HG03469 (cell line): ENCODE data around the gene NT5C2.
A peak's percentile ranks its signal among the peaks of the same experiment; 100 is the strongest.
"Not testable (repeated sequence)": the region's sequence is repeated elsewhere in the genome, so short reads cannot be mapped to it uniquely, and the experiment has no call there.

ENCODE experiments used
- ATAC-seq: cut with Tn5 transposase; IDR thresholded peaks from one replicate; pipeline ENCODE4 v1.9.1; 2021; ENCODE audit warnings: mild to moderate bottlenecking, moderate library complexity, moderate number of reproducible peaks; ENCODE audit not compliant: unreplicated experiment

Gene NT5C2

DNA sequence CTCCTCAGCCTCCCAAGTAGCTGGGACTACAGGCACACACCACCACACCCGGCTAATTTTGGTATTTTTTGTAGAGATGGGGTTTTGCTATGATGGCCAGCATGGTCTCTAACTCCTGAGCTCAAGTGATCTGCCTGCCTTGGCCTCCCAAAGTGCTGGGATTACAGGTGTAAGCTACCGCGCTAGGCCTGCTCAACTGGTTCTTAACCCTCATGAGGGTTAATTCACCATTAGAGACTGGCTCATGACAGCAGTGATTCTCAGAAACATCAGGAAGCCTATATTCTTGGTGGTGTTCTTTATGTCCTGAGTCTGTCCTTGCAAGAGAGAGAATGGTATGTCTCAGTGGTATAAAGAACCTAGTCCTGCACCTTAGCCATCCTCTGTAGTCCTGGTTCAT lies 10.4 kb upstream of the NT5C2 start:
- no peak for ATAC-seq

DNA sequence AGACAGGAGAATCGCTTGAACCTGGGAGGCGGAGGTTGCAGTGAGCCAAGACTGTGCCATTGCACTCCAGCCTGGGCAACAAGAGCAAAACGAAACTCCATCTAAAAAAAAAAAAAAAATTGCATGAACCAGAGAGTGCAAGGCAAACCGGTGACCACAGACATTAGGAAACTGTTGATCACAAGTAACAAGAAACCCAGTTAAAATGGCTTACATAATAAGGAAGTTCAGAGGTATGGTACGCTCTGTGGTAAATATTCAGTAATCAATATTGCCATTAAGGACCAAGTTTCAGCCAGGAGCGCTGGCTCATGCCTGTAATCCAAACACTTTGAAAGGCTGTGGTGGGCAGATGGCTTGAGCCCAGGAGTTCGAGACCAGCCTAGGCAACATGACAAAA lies 9.2 kb upstream of the NT5C2 start:
- ATAC-seq: no peak

DNA sequence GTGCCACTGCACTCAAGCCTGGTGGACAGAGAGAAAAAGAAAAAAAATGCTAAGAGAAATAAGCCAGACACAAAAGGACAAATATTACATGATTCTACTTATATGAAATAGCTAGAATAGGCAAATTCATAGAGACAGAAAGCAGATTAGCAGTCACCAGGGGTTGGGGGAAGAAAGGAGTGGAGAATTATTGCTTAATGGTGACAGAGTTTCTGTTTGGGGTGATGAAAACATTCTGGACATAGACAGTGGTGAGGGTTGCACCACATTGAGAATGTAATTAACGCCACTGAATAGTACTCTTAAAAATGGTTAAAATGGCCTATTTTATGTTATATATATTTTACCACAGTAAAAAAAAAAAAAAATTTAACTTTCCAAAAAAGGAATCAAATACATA lies 6.4 kb upstream of the NT5C2 start:
- no peak for ATAC-seq

DNA sequence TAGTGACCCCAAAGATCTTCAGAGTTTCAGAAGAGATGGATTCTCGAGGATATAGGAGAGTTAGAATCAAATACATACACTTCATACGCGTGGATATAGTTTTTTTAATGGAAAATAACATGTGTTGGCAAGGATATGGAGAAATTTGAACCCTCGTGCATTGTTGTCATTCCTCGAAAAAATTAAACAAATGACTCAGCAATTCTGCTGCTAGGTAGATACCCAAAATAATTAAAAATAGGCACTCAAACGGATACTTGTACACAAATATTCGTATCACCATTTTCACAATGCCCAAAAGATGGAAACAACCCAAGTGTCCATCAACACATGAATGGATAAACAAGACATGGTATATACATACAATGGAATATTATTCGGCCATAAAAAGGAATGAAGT lies 5.6 kb upstream of the NT5C2 start:
- ATAC-seq: no peak

DNA sequence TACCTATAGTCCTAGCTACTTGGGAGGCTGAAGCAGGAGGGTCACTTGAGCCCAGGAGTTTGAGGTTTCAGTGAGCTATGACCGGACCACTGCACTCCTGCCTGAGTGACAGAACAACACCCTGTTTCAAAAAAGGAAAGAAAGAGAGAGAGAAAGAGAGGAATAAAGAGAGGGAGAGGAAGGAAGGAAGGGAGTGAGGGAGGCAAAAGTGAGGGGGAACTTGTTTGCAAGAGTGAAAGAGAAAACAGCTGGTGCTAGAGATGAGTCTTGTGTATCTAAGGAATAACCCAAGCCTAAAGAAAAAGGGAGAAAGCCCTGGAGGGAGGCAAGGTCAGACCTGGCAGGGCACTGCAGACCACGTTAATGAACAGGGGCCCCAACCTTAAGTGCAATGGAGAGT lies 4.8 kb upstream of the NT5C2 start:
- no peak for ATAC-seq

DNA sequence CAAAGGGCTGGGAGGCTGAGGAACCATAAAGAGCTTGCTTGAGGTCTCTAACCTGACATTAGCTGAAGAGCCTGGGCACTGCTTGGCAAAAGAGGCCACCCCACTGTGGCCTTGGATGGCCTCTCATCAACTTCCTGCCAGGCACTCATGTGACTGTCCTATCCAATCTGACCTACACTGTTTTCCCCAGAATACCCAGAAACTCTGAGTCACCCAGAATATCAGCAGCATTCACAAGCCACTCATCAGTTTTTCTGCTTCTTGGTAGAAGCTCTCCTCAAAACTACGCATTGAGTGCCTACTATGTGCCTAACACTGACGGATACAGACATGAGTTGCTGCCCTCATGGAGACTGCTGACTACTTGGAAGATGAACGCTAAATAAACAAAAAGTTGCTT lies 4.1 kb upstream of the NT5C2 start:
- no peak for ATAC-seq

DNA sequence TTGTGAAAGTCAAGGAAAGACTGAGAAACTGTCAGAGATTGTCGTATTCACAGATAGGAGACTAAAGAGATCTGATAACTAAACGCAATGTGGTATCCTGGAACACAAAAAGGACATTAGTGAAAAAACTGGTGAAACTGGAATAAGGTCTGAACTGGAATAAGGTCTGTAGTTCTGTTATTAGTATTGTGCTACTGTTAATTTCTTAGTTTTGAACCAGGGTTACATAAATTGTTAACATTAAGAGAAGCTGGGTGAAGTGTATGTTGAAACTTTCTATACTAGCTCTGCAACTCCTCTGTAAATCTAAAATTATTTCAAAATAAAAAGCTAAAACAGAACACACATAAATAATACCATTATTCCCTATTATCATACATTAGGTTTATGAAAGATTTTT lies 3.4 kb upstream of the NT5C2 start:
- no peak for ATAC-seq

DNA sequence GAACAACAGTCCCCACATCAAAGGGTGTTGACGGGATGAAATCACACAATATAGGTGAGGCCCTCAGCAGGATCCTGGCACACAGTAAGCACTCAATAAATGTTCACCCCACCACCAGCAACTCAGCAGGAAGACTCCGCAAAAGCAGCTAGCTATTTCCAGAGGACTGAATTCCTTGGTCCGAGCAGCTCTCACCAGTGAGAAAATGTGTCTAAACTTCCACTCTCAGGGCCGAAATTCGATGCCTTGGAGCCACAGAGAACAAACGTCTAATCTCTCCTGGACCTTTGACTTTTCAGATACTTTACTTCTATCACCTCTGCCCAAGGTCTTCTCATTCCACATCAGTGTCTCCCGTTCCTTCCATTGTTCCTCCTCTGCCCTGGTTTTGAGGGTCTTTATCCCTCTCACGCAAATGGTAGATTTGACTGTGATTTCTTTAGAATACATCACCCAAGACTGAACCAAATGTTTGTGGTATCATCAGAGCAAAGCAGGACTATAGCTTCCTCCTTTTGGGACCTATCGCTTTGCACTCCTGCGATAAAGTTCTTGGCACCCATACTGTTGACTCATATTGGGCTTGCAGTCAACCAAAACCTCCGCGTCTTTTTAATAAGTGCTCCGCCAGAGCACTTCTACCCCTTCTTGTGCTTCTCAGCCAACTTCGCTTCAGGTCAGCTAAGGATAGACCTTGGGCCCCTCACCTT lies 903 bp upstream of the NT5C2 start:
- no peak for ATAC-seq

DNA sequence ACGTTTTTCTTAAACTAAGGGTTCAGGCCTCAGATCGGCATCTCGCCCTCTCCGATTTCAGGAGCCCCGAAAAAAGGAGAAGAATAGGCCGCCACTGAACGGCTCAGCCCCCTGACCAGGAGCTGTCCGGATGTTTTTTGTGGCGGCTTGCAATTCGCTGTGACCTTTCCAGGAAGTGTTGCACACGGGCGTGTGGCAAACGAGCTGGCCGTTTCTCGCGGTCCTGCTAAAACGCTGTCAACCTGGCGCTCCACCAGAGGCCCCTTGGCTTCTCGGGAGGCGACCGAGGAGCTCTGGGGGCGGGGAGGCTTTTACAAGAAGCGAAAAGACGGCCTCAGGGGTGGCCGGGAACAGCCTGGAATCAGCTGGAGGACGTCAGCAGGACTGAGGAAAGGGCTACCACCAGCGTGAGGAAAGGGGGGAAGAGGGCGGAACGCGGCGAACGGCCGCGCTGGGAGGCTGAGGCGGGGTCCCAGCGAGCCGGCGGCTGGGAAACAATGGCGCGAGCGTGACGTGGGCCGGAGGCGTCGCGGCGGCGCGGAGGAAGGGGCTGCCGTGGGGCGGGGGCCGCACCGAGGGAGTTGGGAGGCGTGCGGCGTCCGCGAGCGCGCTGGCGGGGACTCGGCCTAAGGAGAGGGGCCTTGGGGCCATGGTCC lies 493 bp downstream of the NT5C2 start:
- peak; percentile 20 for ATAC-seq

DNA sequence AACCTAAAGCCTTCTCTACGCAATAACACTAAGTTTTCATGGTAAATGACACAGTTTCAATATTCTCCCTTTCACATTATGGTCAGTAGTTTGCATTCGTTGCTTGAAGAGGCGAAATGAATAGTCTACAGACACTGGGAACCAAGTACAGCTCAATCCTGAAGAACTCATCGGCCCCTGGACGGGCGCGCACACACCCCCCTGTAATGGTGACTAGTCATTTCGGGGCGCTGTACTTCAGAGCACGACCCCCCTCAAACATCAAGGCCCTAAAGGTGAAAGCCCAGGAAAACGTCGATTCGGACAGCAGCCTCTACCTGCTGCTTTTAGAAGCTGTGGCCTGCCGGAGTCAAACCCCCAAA lies 1.0 kb downstream of the NT5C2 start:
- no peak for ATAC-seq

DNA sequence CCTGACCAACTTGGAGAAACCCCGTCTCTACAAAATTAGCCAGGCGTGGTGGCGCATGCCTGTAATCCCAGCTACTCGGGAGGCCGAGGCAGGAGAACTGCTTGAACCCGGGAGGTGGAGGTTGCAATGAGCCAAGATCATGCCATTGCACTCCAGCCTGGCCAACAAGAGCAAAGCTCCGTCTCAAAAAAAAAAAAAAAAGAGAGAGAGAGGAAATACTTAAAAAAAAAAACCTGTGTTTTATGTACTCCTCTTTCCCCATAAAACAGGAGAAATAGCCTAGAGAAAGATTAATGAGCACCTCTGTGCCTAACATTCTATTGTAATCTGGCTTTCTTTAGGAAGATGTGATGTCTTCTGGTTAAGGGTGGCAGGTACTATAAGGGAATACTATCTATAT lies 1.9 kb downstream of the NT5C2 start:
- ATAC-seq: not testable (repeated sequence)

DNA sequence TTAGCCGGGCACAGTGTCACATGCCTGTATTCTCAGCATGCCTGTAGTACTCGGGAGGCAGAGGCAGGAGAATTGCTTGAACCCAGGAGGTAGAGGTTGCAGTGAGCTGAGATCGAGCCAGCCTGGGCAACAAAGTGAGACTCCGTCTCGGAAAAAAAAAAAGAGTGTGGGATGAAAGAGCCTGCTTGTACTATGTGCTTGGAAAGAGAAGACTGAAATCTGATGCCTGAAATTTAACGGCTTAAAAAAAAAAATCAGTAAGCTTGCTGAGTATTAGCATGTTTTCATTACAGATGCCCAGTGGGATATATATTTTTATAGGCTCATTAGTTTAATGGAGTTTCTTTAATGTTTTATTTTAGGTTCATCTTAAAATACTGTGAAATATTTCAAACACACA lies 4.2 kb downstream of the NT5C2 start:
- no peak for ATAC-seq

DNA sequence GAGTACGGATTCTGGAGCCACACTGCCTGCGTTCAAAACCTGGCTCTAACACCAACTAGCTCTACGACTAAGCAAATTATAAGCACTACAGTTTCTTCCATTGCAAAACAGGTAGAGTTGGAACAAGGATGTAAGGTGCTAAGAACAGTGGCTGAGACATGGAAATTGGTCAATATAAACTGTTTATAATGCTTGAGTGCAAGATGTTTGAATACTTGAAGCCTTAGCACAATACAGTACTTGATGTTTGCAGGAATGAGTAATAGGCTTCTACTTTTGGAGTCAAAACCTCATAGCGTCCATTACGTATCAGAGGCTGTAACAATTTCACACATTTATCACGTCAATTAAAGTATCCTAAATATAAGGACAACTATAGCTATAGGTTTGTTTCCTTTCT lies 6.9 kb downstream of the NT5C2 start:
- no peak for ATAC-seq

DNA sequence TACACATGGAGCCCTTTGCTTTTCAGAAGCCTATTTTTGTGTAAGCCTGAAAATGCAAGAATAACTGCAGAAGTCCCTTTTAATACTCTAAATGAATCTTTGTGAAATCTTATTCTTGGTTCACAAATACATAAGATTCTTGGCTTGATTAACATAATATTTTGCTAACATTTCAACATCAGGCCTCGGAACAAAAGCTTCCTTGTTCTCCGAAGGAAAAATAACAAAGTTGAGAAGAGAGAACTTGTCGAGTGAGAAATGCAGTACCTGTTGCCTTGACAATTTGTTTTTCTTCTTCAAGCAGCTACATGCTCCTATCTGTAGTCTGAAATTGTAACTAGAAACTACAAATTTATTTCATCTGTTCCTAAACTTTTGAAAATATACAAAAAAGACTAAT lies 8.5 kb downstream of the NT5C2 start:
- no peak for ATAC-seq

DNA sequence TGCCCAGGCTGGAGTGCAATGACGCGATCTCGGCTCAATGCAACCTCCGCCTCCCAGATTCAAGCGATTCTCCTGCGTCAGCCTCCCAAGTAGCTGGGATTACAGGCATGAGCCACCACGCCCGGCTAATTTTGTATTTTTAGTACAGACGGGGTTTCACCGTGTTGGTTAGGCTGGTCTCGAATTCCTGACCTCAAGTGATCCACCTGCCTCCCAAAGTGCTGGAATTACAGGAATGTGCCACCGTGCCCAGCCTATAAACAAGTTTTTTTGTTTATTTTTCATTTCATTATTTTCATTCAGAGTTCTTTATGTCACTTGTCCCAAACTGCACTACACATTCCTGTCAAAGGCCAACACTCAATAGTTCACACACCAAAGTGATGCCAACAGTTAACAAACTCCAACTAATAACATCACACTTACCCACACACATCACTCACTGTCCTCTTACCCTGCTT lies 9.1 kb downstream of the NT5C2 start:
- not testable (repeated sequence) for ATAC-seq

DNA sequence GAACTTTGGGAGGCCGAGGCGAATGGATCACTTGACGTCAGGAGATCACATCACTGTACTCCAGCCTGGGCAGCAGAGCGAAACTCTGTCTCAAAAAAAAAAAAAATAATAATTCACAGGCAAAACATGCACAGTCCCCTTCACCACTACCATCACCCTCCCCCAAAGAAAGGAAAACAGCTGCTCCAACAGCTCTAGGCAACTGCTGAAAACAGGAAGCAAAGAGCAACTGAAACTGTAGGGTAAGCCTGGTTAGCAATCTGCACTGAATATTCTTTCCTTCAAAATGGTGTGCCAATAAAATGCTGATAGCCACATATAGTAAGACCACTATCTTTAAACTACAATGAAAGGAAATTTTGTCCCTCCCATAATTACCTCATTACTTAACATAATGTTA lies 11.8 kb downstream of the NT5C2 start:
- ATAC-seq: no peak

DNA sequence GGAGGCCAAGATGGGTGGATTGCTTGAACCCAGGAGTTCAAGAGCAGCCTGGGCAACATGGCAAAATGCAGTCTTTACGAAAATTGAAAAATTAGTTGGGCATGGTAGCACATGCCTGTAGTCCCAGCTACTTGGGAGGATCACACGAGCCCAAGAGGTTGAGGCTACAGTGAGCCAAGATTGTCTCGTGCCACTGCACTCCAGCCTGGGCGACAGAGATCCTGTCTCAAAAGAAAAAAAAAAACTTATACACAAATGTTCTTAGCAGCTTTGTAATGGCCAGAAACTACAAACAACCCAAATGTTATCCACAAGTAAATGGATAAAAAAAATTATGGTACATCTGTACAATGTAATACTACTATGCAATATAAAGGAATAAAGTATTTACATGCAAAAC lies 12.6 kb downstream of the NT5C2 start:
- no peak for ATAC-seq

DNA sequence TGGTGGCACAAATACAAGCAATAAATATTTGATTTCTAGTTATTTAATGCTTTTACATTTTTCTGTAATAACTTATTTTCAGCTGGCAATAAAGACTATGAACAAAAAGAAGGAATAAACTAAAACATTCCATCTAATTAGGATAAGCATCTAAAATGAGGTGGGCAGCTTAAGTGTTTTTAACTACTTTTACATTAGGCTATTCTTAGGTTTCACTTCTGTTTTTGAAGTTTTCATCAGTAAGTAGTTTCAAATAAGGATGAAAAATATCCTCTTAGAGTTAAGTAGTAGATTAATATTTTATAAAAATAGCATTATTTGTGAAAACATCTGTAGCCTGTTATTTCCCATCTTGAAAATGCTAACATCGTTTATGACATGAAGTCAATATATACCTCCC lies 15.9 kb downstream of the NT5C2 start:
- no peak for ATAC-seq

DNA sequence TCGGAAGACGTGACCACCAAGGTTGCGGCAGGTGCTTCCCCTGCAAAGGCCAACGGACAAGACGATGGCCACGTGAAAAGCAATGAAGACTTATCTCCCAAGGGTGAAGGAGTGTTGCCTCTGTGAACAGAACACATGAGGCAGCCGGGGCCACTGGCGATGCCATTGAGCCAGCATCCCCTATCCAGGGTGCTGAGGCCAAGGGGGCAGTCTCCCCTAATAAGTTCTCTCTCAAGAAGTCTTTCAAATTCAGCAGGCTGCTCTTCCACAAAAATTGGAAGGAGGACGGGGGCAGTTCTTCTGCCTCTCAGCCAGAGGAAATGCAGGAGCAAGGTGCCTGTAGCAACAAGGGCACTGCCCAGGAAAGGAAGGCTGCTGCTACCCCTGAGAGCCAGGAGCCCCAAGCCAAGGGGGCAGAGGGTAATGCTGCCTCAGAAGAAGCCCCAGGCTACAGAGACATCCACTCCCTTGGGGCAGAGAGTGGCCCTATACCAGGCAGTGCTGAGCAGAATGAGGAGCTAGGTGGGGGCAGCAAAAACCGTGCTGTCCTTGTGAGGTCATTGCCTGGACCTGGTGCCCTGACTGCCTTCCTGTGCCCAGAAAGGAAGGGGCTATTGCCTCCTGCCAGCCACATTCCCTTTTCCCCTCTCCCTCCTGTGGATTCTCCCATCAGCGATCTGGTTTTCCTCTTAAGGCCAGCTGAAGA lies 17.3 kb downstream of the NT5C2 start:
- ATAC-seq: no peak

DNA sequence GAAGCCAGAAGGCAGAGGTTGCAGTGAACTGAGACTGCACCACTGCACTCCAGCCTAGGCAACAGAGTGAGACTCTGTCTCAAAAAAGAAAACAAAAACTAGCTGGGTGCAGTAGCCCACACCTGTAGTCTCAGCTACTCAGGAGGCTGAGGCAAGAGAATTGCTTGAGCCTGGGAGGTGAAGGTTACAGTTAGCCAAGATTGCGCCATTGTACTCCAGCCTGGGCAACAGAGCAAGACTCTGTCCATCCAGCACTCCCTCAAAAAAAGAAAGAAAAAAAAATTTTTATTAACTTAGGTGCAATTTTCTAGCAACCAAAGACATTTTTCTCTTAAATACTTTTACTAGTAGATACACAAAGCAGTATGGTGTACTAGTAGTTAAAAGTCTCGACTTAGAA lies 18.7 kb downstream of the NT5C2 start:
- ATAC-seq: not testable (repeated sequence)

DNA sequence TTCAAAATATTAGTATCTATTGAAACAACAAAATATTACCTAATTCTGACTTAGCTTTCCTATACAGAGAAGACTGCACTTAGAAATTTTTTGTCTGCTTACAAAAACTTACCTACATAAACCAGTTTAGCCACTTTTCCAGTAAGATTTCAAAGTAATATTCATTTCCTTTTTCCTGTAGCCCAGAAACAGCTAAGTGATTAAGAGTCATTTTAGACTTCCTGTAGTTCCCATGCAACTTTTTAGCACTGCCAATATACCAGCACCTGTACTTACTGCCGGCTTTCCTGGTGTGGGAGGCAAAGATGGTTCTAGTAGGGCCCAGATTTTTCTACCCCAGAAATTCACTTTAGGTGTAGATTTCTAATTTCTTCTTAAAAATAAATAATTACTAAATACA lies 21.8 kb downstream of the NT5C2 start:
- ATAC-seq: no peak

DNA sequence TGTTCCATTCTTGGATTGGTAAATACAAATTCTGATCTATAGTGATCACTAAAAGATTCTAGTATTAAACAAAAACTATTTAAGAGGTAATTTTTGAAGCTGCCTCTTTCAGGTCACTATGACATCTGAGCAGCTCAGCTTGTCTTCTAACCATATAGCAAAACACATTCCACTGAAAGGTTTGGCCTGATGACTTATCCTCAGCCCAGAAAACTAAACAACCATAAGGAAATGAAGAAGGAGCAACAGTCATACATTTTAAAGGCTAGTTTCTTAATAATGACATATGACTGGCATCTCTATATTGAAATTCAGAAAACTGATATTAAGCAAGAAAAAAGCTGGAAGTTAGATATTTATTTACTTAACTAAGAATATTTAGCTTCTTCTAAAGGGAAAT lies 24.6 kb downstream of the NT5C2 start:
- ATAC-seq: no peak
